ENCODE data around the gene HMCN2. TPM values are rescaled to one million over a fixed set of nuclear protein-coding genes. Genes with fewer than 3 reads are reported as not detected.

The HMCN2 gene
- total and polyA plus RNA-seq, 2 experiments from 2014 or later, result not detected

DNA sequence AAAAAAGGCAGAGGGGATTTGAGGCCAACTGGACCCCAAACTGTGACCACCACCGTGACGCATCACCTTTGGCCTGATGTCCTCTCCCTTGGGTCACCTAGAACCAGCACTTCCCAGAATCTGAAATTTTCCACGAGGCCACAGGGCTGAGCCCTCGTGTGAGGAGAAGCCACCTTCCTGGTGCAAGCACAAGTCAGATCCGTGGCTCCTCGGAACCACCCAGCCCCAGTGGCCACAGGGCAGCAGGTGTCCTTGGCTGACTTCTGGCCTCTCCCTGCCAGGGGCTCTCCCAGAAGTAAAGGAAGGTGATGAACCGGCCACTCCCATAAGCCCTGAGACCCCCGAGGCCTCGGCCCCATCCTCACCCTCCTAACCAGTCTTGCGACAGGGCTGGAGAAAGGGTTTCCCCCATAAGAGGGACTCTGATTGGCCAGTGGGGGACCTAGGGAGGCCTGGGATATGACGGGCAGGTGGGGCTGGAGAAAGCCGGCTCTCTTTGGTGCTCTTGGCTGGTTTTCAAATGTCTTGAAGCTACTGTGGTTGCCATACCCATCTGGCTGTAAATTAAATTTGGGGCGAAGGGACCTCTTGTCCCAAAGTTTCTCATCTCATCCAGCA lies 20.9 kb upstream of the HMCN2 start:
- no peak for DNase-seq
- Histone ChIP-seq H3K27ac (no peak overlapping the region), H3K79me2 (ENCODE audit: insufficient read depth) (no peaks in the 10 kb centered on the region), H4K20me1 (ENCODE audit: insufficient read depth) (no peaks in the 10 kb centered on the region), H3K9ac (no peak overlapping the region), H2AFZ (no peak overlapping the region), H3K27me3 (replicated peaks; ENCODE audit: insufficient read depth) (peaks cover 1% of the 10 kb centered on the region; the same call in 1 of the 2 replicates), H3K36me3 (ENCODE audit: low read depth) (no peaks in the 10 kb centered on the region), H3K9me3 (ENCODE audit: low read depth) (no peaks in the 10 kb centered on the region), H3K4me3 (no peak overlapping the region), H3K4me1 (ENCODE audit: insufficient read depth) (no peaks in the 10 kb centered on the region), H3K9me2 (ENCODE audit: insufficient read depth) (no peaks in the 10 kb centered on the region), H3K4me2 (ENCODE audit: unreplicated experiment) (no peak overlapping the region), H3F3A (ENCODE audit: insufficient read depth) (no peaks in the 10 kb centered on the region)
- in situ Hi-C loops (cut with MboI), result loop anchor here (5.0 to 25.0 kb wide), 2 partner anchors 132 to 357 kb away; no protein-coding TSS in a partner anchor
- whole genome bisulfite sequencing, 2 experiments (ENCODE audit: low coverage in 1 of 2, low lambda C conversion rate in 2 of 2, missing lambda C conversion rate in 2 of 2), result 83 to 89% methylated on average over 13 of the region's 13 CpGs
- no peak for TF ChIP-seq EZH2phosphoT487 (IDR thresholded peaks at IDR 0.05; ENCODE audit: insufficient read depth, low read depth)
- TF ChIP-seq EZH2 (IDR thresholded peaks at IDR 0.05; ENCODE audit: insufficient read depth, poor library complexity, severe bottlenecking), result no peak

DNA sequence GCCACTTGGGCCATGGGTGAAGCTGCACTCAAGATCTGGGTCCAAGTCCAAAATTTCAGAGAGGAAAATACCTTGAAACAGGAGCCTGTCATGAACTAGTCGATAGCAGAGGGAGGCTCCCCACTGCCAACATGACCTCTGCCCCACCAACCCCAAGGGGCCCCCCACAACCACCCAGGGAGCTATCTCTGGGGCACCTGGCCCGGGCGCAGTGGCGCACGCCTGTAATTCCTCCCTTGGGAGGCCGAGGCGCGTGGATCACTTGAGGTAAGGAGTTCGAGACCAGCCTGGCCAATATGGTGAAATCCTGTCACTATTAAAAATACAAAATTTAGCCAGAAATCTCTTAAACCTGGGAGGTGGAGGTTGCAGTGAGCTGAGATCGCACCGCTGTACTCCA lies 20.1 kb upstream of the HMCN2 start:
- H3K9ac ChIP-seq, result no peak overlapping the region
- no peak overlapping the region for H3K27ac ChIP-seq
- TF ChIP-seq EZH2 (IDR thresholded peaks at IDR 0.05; ENCODE audit: insufficient read depth, poor library complexity, severe bottlenecking), result no peak
- TF ChIP-seq EZH2phosphoT487 (IDR thresholded peaks at IDR 0.05; ENCODE audit: insufficient read depth, low read depth), result no peak
- 88 to 92% methylated on average over 11 of the region's 11 CpGs for WGBS, 2 experiments (ENCODE audit: low coverage in 1 of 2, low lambda C conversion rate in 2 of 2, missing lambda C conversion rate in 2 of 2)
- H3K36me3 ChIP-seq (ENCODE audit: low read depth), result no peaks in the 10 kb centered on the region
- H3K4me2 ChIP-seq (ENCODE audit: unreplicated experiment), result no peak overlapping the region
- H3K4me1 ChIP-seq (ENCODE audit: insufficient read depth), result no peaks in the 10 kb centered on the region
- no peak for DNase-seq
- H3K9me2 ChIP-seq (ENCODE audit: insufficient read depth), result no peaks in the 10 kb centered on the region
- no peaks in the 10 kb centered on the region for H4K20me1 ChIP-seq (ENCODE audit: insufficient read depth)
- H3F3A ChIP-seq (ENCODE audit: insufficient read depth), result no peaks in the 10 kb centered on the region
- H2AFZ ChIP-seq, result no peak overlapping the region
- no peaks in the 10 kb centered on the region for H3K79me2 ChIP-seq (ENCODE audit: insufficient read depth)
- H3K27me3 ChIP-seq (replicated peaks; ENCODE audit: insufficient read depth), result peaks cover 8% of the 10 kb centered on the region; the same call in 1 of the 2 replicates
- H3K9me3 ChIP-seq (ENCODE audit: low read depth), result no peaks in the 10 kb centered on the region
- in situ Hi-C loops (cut with MboI), result loop anchor here (5.0 to 25.0 kb wide), 2 partner anchors 133 to 358 kb away; no protein-coding TSS in a partner anchor
- H3K4me3 ChIP-seq, result no peak overlapping the region

DNA sequence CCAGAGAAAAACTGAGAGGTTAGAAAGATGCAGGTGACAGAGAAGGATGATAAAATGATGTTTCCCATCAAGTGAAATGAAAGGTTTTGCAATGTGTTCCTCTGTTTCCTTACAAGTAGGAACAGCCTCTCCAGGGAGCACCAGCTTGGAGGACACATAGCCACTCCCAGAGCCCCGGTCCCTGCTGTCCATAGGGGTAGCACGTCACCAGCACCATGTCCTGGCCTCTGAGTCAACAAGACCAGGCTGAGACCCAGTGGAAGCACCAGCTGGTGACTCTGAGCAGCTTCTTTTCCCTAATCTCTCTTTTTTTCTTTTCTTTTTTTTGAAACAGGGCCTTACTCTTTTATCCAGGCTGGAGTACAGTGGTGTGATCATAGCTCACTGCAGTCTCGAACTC lies 19.4 kb upstream of the HMCN2 start:
- no peaks in the 10 kb centered on the region for H3F3A ChIP-seq (ENCODE audit: insufficient read depth)
- no peaks in the 10 kb centered on the region for H3K4me1 ChIP-seq (ENCODE audit: insufficient read depth)
- in situ Hi-C loops (cut with MboI), result loop anchor here (5.0 to 25.0 kb wide), 2 partner anchors 134 to 359 kb away; no protein-coding TSS in a partner anchor
- TF ChIP-seq EZH2 (IDR thresholded peaks at IDR 0.05; ENCODE audit: insufficient read depth, poor library complexity, severe bottlenecking), result no peak
- TF ChIP-seq EZH2phosphoT487 (IDR thresholded peaks at IDR 0.05; ENCODE audit: insufficient read depth, low read depth), result no peak
- peaks cover 12% of the 10 kb centered on the region; the same call in 1 of the 2 replicates for H3K27me3 ChIP-seq (replicated peaks; ENCODE audit: insufficient read depth)
- DNase-seq, result no peak
- no peaks in the 10 kb centered on the region for H3K9me2 ChIP-seq (ENCODE audit: insufficient read depth)
- H2AFZ ChIP-seq, result no peak overlapping the region
- H3K9me3 ChIP-seq (ENCODE audit: low read depth), result no peaks in the 10 kb centered on the region
- no peaks in the 10 kb centered on the region for H3K36me3 ChIP-seq (ENCODE audit: low read depth)
- H3K4me3 ChIP-seq, result no peak overlapping the region
- H3K79me2 ChIP-seq (ENCODE audit: insufficient read depth), result no peaks in the 10 kb centered on the region
- H3K4me2 ChIP-seq (ENCODE audit: unreplicated experiment), result no peak overlapping the region
- H3K27ac ChIP-seq, result no peak overlapping the region
- H4K20me1 ChIP-seq (ENCODE audit: insufficient read depth), result no peaks in the 10 kb centered on the region
- WGBS, 2 experiments (ENCODE audit: low coverage in 1 of 2, low lambda C conversion rate in 2 of 2, missing lambda C conversion rate in 2 of 2), result 71 to 76% methylated on average over 3 of the region's 3 CpGs
- H3K9ac ChIP-seq, result no peak overlapping the region

DNA sequence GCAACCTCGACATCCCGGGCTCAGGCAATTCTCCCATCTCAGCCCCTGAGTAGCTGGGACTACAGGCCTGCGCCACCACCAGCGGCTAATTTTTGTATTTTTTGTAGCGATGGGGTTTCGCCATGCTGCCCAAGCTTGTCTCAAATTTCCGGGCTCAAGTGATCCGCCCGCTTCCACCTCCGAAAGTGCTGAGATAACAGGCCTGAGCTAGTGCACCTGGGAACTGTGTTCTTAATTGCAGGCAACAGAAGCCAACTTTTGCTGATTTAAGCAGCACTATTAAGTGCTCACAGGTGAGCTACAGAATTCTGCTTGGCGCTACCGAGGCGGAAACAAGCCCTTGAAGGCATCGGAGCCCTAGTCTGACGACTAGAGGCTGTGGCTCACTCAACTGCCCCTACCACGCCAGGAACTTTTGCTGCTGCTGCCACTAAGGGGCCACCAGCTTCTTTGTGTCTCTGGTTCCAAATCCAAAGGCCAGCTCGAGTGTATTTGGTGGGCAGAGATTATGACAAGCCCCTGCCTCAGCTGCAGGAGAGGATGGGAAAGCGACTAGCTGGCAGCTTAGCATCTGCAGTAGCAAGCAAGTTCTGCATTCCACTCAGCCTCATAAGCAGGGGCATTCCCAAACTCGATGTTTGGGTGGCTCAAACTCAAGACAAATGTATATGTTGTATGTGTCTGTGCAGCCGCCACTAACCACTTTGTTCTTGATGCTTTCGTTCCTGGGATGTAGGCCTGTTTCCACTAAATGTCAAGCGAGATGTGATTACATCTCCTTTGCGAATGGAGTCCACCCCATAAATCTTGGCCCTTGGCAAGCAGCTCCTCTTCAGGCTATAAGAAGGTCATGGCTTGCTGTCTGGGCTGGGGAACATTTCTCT lies 10.6 kb upstream of the HMCN2 start:
- H3K36me3 ChIP-seq (ENCODE audit: low read depth), result no peaks in the 10 kb centered on the region
- H3K9me2 ChIP-seq (ENCODE audit: insufficient read depth), result no peaks in the 10 kb centered on the region
- no peaks in the 10 kb centered on the region for H4K20me1 ChIP-seq (ENCODE audit: insufficient read depth)
- in situ Hi-C loops (cut with MboI), result no loop called here
- no peak overlapping the region for H3K27ac ChIP-seq
- H2AFZ ChIP-seq, result no peak overlapping the region
- H3K9ac ChIP-seq, result no peak overlapping the region
- 65 to 70% methylated on average over 23 of the region's 23 CpGs for WGBS, 2 experiments (ENCODE audit: low coverage in 1 of 2, low lambda C conversion rate in 2 of 2, missing lambda C conversion rate in 2 of 2)
- no peaks in the 10 kb centered on the region for H3F3A ChIP-seq (ENCODE audit: insufficient read depth)
- TF ChIP-seq EZH2phosphoT487 (IDR thresholded peaks at IDR 0.05; ENCODE audit: insufficient read depth, low read depth), result no peak
- TF ChIP-seq EZH2 (IDR thresholded peaks at IDR 0.05; ENCODE audit: insufficient read depth, poor library complexity, severe bottlenecking), result no peak
- H3K4me3 ChIP-seq, result no peak overlapping the region
- no peak overlapping the region for H3K4me2 ChIP-seq (ENCODE audit: unreplicated experiment)
- peaks cover 15% of the 10 kb centered on the region for H3K27me3 ChIP-seq (replicated peaks; ENCODE audit: insufficient read depth)
- no peaks in the 10 kb centered on the region for H3K9me3 ChIP-seq (ENCODE audit: low read depth)
- no peak for DNase-seq
- H3K4me1 ChIP-seq (ENCODE audit: insufficient read depth), result no peaks in the 10 kb centered on the region
- no peaks in the 10 kb centered on the region for H3K79me2 ChIP-seq (ENCODE audit: insufficient read depth)

Data from GM23248 (cell line).